Adrenal gland (tissue), 5 donors: ENCODE measurements around the gene CHCHD1.
A peak's percentile ranks its signal among the peaks of the same experiment; 100 is the strongest.

Source experiments
- CTCF ChIP-seq, 6 experiments: fragments of 450-650 bp in 4 of 6; fragments of 200-600 bp in 2 of 6; sonication (generic) in 1 of 6; IDR thresholded peaks; 1 replicate in 5 of 6; 2 replicates in 1 of 6; pipeline versions ENCODE4 v1.5.1 to v1.8.0; 2016 to 2021; ENCODE audit warnings: antibody characterized with exemption in 6 of 6, mild to moderate bottlenecking in 2 of 6, moderate library complexity in 1 of 6
- POLR2A ChIP-seq, 2 donors: fragments of 450-650 bp; IDR thresholded peaks; one replicate each; pipeline ENCODE4 v1.6.1; 2017; ENCODE audit warnings: antibody characterized with exemption in 2 of 2, mild to moderate bottlenecking in 2 of 2, moderate library complexity in 1 of 2
- donor health status: DM: no; HTN: no; CAD: no.

- TF ChIP-seq CTCF (IDR thresholded peaks at IDR 0.05) (peak in 1 of 6 experiments; percentile 16), POLR2A (IDR thresholded peaks at IDR 0.05) (peak; percentile 37 to 63)
Measured at GRCh38 chr10:73743905-73744663, 37.8 kb upstream of the CHCHD1 start, which contains the start of gene SEC24C.
